ENCODE measurements around the gene IFNB1.

Gene IFNB1

GRCh38 chr9:21077781-21078180, at the start of gene IFNB1:
Gene IFNB1, minus strand, starts transcription at chr9:21077942. Its CDS starts 73 bp downstream, at chr9:21077869.
- no peaks in the 10 kb centered on the region for H3K36me3 Mint-ChIP-seq (ENCODE audit: low read depth)
- TF ChIP-seq, protein P1, sequence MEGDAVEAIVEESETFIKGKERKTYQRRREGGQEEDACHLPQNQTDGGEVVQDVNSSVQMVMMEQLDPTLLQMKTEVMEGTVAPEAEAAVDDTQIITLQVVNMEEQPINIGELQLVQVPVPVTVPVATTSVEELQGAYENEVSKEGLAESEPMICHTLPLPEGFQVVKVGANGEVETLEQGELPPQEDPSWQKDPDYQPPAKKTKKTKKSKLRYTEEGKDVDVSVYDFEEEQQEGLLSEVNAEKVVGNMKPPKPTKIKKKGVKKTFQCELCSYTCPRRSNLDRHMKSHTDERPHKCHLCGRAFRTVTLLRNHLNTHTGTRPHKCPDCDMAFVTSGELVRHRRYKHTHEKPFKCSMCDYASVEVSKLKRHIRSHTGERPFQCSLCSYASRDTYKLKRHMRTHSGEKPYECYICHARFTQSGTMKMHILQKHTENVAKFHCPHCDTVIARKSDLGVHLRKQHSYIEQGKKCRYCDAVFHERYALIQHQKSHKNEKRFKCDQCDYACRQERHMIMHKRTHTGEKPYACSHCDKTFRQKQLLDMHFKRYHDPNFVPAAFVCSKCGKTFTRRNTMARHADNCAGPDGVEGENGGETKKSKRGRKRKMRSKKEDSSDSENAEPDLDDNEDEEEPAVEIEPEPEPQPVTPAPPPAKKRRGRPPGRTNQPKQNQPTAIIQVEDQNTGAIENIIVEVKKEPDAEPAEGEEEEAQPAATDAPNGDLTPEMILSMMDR (IDR thresholded peaks at IDR 0.05): no peak
- H3K27me3 Mint-ChIP-seq (ENCODE audit: low read depth, poor library complexity): no peaks in the 10 kb centered on the region
- DNase-seq: no peak
- peaks cover 3% of the 10 kb centered on the region for H3K9me3 Mint-ChIP-seq
- no peak within 1 kb of the TSS for H3K4me3 Mint-ChIP-seq
- no peak within 1 kb of the TSS for H3K27ac Mint-ChIP-seq
- H3K4me1 Mint-ChIP-seq: no peaks in the 10 kb centered on the region

- peaks cover 7% of the 10 kb centered on the region for H3K27me3 Mint-ChIP-seq (ENCODE audit: low read depth, poor library complexity)
- H3K4me3 Mint-ChIP-seq: no peak overlapping the region
- no peak overlapping the region for H3K27ac Mint-ChIP-seq
These were observed 44.0 kb upstream of the IFNB1 start for GRCh38 chr9:21121595-21122251.

GRCh38 chr9:21121079-21121478, 43.3 kb upstream of the IFNB1 start:
- H3K9me3 Mint-ChIP-seq: no peaks in the 10 kb centered on the region
- no peak overlapping the region for H3K4me3 Mint-ChIP-seq
- H3K27me3 Mint-ChIP-seq (ENCODE audit: low read depth, poor library complexity): peaks cover 7% of the 10 kb centered on the region

More at GRCh38 chr9:21121595-21122251, 44.0 kb upstream of the IFNB1 start:
- no peak for DNase-seq
- TF ChIP-seq, protein P1 (IDR thresholded peaks at IDR 0.05): no peak
- H3K4me1 Mint-ChIP-seq: no peaks in the 10 kb centered on the region
- H3K36me3 Mint-ChIP-seq (ENCODE audit: low read depth): no peaks in the 10 kb centered on the region
- peaks cover 1% of the 10 kb centered on the region for H3K9me3 Mint-ChIP-seq

DNA sequence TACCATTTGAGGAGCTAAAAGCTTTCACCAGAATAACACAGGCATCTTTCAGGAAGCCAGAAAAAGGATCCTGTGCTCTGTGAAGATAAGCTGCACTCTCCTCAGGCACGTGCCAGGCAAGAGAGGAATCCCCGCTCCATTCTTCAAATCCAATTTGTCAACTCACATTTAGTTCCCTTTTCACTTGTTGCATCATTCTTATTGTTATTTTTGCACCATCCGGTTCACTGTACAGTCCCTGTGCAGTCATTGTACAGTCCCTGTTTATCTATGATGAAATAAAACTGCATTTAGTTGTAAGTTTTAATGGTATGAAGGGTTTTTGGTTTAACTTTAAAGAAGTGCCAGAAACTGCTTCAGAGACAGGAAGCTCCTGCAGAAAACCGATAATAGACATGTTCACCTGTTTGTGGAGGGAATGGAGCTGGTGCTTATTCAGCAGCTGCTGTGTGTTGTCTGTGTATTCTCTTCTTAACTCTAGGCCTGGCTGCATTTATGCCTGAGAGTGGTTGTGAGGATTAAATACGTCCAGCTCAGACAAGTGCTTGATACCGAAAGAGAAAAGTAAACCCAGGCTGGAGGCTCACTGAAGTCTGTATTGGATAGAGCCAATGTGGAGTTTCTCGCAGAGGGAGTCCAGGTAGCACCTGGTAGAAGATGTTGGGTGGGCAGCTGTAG, 41.5 kb upstream of the IFNB1 start:
- Mint-ChIP-seq H3K9me3 (no peaks in the 10 kb centered on the region), H3K4me1 (no peaks in the 10 kb centered on the region), H3K27me3 (ENCODE audit: low read depth, poor library complexity) (peaks cover 7% of the 10 kb centered on the region), H3K36me3 (ENCODE audit: low read depth) (no peaks in the 10 kb centered on the region), H3K27ac (no peak overlapping the region), H3K4me3 (no peak overlapping the region)
- TF ChIP-seq, protein P1 (IDR thresholded peaks at IDR 0.05): no peak
- DNase-seq: no peak

More at GRCh38 chr9:21121079-21121478, 43.3 kb upstream of the IFNB1 start:
- TF ChIP-seq, protein P1 (IDR thresholded peaks at IDR 0.05): no peak
- Mint-ChIP-seq H3K27ac (no peak overlapping the region), H3K36me3 (ENCODE audit: low read depth) (no peaks in the 10 kb centered on the region), H3K4me1 (no peaks in the 10 kb centered on the region)
- no peak for DNase-seq

- Mint-ChIP-seq H3K9me3 (no peaks in the 10 kb centered on the region), H3K4me1 (peaks cover 5% of the 10 kb centered on the region), H3K27ac (no peak overlapping the region), H3K36me3 (ENCODE audit: low read depth) (no peaks in the 10 kb centered on the region), H3K27me3 (ENCODE audit: low read depth, poor library complexity) (peaks cover 7% of the 10 kb centered on the region), H3K4me3 (no peak overlapping the region)
- DNase-seq: no peak
- TF ChIP-seq, protein P1 (IDR thresholded peaks at IDR 0.05): no peak
These were observed 36.6 kb upstream of the IFNB1 start for GRCh38 chr9:21114311-21114710.
